Measurements from ENCODE around the gene CLCN6.

- TF ChIP-seq FOXA1 (IDR thresholded peaks at IDR 0.05) (no peak), PKNOX1 (IDR thresholded peaks at IDR 0.05) (no peak), ZNF384 (IDR thresholded peaks at IDR 0.05) (no peak), ELF4 (IDR thresholded peaks at IDR 0.05) (no peak), TARDBP (IDR thresholded peaks at IDR 0.05) (no peak), SUZ12 (IDR thresholded peaks at IDR 0.05) (no peak), BHLHE40 (IDR thresholded peaks at IDR 0.05; ENCODE audit: borderline replicate concordance) (no peak), HDGF (IDR thresholded peaks at IDR 0.05; ENCODE audit: borderline replicate concordance) (no peak), ARNT (IDR thresholded peaks at IDR 0.05) (no peak), SP1 (IDR thresholded peaks at IDR 0.05) (no peak), NFRKB (IDR thresholded peaks at IDR 0.05) (no peak), FOXK2 (IDR thresholded peaks at IDR 0.05) (no peak)
These were observed 68.2 kb downstream of the CLCN6 start for GRCh38 chr1:11874258-11874562.

Data from HEK293T (cell line).